ENCODE results near the gene NCF2.

The NCF2 gene

DNA sequence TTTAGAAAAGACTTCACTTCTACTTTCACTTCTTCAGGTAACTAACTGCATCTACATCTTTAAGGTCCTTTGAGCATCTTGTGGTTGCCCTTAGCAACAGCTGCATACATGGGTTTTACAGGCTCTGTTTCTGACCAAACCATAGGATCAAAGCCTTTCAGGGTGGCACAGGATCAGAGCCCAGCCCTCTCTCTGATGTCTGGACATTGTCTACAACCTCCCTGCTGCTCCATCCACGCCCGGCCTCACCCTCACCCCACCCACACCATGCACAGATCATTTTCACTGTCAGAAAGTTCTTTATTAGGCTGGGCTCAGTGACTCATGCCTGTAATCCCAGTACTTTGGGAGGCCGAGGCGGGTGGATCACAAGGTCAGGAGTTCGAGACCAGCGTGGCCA is 5.2 kb downstream of the NCF2 start:
- in situ Hi-C loops (cut with MboI; ENCODE audit: low sequenced_read_pairs): no loop called here

DNA sequence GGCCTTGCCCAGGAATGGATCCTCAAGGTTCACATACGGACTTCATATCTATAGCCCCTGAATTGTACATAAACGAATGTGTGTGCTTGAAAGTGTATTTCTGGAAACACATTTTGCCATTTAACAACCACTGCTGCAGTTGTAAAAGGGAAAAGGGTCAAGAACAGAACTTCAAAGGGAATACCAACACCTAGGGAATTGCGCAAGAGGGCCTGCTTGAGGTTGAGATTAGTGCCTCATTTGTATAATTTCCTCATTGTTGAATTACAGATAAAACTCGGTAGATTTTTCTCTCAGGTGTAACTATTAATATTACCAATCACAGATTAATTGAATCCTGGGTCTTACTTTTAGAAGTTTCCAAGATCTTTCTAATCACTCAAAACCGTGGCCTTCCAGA is 6.1 kb downstream of the NCF2 start:
- in situ Hi-C loops (cut with MboI; ENCODE audit: low sequenced_read_pairs): no loop called here

DNA sequence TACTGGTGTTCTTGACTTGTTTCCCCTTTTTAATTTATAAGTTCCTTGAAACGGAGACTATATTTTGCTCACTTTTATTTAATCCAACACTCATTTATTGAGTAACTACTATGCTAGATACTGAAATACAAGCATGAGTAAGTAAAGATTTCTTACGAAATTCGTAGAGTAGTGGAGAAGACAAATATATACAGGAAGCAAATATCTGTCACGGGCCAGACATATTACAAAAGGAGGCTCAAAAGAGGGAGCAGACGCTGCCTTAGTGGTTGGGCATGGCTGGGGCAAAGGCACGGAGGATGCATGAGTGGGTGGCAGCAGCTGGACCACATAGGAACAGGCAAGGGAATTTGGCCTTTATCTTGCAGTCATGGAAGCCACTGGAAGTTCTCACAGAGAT is 6.8 kb downstream of the NCF2 start:
- in situ Hi-C loops (cut with MboI; ENCODE audit: low sequenced_read_pairs): no loop called here

DNA sequence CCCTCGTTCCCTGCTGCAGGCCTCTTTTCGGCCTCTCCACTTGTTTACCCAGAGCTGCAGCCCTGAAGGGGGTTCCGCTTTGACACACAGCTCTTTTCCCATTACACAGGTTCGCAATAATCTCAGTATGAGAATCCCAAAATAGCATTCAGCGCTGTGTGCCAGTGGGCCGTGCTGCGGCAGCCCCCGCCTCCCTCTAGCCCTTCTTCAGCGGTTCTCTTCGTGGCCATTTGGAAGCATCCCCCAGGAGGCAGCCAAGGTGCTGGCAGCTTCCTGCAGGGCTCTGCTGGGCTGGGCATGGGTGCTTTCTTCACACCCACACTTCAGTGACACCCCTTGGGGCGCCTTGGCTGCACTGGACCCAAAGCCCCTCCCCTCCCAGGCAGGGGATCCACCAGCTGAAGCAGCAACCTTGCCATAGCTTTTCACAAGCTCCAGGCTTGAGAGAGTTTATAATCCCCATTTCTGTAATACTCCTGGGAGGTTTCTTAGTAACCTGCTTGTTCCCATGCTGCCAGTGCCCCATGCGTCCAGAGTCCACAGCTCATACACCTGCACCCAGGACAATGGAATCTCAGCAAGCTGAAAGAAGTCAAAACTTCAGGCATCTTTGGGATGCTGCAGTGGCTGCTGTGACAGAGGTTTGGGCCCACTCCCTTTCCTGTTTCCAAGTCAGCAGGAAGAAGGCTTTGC is 8.1 kb downstream of the NCF2 start:
- in situ Hi-C loops (cut with MboI; ENCODE audit: low sequenced_read_pairs): no loop called here

GRCh38 chr1:183580281-183580682 is 10.0 kb downstream of the NCF2 start:
- in situ Hi-C loops (cut with MboI; ENCODE audit: low sequenced_read_pairs): no loop called here

DNA sequence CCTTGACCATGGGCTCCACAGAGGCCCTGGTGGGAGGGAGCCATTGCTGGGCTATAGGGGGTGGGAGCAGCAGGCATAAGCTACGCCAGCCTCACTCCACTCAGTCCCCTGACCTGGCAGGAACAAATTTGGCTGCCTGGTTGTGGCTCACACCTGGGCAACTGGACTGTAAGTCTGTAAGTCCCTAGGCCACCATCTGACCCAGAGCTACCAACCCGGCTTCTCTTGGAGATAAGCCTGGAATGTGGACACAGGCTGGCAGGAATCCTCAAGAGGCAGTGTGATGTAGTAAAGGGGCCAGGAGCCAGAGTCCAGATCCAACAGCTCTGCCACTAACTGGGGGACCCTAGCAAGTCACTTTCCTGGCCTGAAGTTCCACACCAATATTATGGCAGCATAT is 11.4 kb downstream of the NCF2 start:
- in situ Hi-C loops (cut with MboI; ENCODE audit: low sequenced_read_pairs): no loop called here

- in situ Hi-C loops (cut with MboI; ENCODE audit: low sequenced_read_pairs): no loop called here
These were observed 12.3 kb downstream of the NCF2 start for GRCh38 chr1:183577897-183578465.

- in situ Hi-C loops (cut with MboI; ENCODE audit: low sequenced_read_pairs): no loop called here
These were observed 13.7 kb downstream of the NCF2 start for GRCh38 chr1:183576537-183576936.

GRCh38 chr1:183575606-183576005 is 14.7 kb downstream of the NCF2 start:
- in situ Hi-C loops (cut with MboI; ENCODE audit: low sequenced_read_pairs): no loop called here

- in situ Hi-C loops (cut with MboI; ENCODE audit: low sequenced_read_pairs): no loop called here
These were observed 17.5 kb downstream of the NCF2 start for GRCh38 chr1:183572721-183573120.

GRCh38 chr1:183571678-183572268 is 18.5 kb downstream of the NCF2 start:
- in situ Hi-C loops (cut with MboI; ENCODE audit: low sequenced_read_pairs): no loop called here

- in situ Hi-C loops (cut with MboI; ENCODE audit: low sequenced_read_pairs): no loop called here
These were observed 19.8 kb downstream of the NCF2 start for GRCh38 chr1:183570451-183570850.

GRCh38 chr1:183569801-183570200 is 20.5 kb downstream of the NCF2 start:
- in situ Hi-C loops (cut with MboI; ENCODE audit: low sequenced_read_pairs): no loop called here

DNA sequence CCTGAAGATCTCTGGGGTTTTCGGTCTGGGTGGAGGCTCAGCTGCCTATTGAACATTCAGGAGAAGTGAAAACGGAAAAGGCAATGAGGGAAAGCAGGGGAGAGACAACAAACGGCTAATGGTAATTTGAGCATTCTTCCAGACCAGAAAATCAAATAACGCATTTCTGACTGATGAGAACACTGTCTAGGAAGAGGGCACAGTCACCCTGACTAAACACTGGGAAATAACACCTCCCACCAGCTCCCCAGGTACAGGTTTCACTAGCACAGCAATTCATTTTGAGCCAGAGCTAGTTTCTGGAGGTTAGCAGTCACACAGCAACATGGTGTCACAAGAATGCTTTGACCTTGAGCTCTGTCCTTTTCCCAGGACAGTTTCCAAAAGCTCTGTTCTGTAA is 21.1 kb downstream of the NCF2 start:
- in situ Hi-C loops (cut with MboI; ENCODE audit: low sequenced_read_pairs): no loop called here

- in situ Hi-C loops (cut with MboI; ENCODE audit: low sequenced_read_pairs): no loop called here
These were observed 21.9 kb downstream of the NCF2 start for GRCh38 chr1:183568176-183569021.

GRCh38 chr1:183567584-183567983 is 22.7 kb downstream of the NCF2 start:
- in situ Hi-C loops (cut with MboI; ENCODE audit: low sequenced_read_pairs): no loop called here

DNA sequence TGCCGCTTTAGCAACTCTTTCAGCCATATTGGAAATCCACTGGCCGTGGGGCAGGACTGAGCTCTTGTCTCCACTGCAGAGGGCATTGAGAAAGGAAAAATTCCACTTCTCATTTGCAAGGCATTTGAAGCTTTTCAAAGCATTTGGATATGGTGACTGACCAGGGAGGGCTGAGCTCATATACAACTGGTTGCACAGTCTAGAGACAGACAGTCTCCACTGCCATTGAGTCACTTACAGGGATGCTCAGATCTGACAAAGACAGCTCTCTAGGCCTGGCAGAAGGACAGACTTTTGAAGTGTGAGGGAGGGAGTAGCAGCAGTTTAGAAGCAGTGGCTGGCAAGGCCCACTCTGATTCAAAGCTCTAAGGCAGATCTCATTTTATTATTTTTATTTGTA is 24.2 kb downstream of the NCF2 start:
- in situ Hi-C loops (cut with MboI; ENCODE audit: low sequenced_read_pairs): no loop called here

DNA sequence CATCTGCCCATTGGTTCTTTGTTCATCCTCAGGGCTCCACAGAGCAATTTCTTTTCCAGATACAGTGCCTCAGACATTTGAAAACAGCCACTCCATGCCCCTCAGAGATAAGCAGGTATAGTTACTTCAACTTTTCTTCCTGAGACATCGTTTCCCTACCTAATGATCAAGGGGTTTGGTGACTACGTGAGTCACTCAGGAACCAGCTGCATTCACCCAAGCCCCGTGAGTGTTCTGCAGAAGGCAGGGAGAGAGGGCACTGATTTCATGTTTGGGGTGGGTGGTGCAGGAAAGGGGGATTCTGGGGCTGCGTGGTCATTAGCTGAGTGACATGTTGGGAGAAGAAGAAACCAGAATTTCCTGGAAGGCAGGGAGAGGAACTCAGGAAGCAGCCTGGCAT is 25.0 kb downstream of the NCF2 start:
- in situ Hi-C loops (cut with MboI; ENCODE audit: low sequenced_read_pairs): no loop called here

- in situ Hi-C loops (cut with MboI; ENCODE audit: low sequenced_read_pairs): no loop called here
These were observed 27.6 kb downstream of the NCF2 start for GRCh38 chr1:183562701-183563100.

GRCh38 chr1:183559061-183559460 is 31.2 kb downstream of the NCF2 start:
- in situ Hi-C loops (cut with MboI; ENCODE audit: low sequenced_read_pairs): no loop called here

- in situ Hi-C loops (cut with MboI; ENCODE audit: low sequenced_read_pairs): no loop called here
These were observed 35.7 kb downstream of the NCF2 start for GRCh38 chr1:183554577-183554976.

DNA sequence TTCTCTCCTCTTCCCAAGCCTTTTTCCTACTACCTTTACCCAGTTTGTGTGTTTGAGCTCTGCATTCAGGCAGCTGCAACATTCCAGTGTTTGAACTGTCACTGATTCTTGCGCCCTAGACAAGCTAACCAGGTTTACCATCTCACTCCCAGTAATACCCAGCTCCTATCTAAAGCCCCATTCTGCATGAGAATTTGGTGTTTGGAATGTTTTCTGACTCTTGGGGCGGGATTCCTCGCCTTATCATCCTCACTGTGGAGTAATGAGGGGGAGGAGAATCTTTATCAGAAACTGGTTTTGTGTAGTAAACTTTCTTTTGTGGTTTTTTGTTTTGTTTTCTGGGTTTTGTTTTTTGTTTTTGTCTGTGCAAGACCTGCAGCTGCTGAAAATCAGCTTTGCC is 36.5 kb downstream of the NCF2 start:
- in situ Hi-C loops (cut with MboI; ENCODE audit: low sequenced_read_pairs): no loop called here
